ENCODE results near the gene DNAJB2.
"Not testable (repeated sequence)": the region's sequence is repeated elsewhere in the genome, so short reads cannot be mapped to it uniquely, and the experiment has no call there.

The DNAJB2 gene

GRCh38 chr2:219282375-219282774, 3.2 kb downstream of the DNAJB2 start:
- DNase-seq (ENCODE audit: insufficient read length, low spot score) (no peak), FAIRE-seq (no peak)
- no peak for TF ChIP-seq TAF1 (IDR thresholded peaks at IDR 0.05; ENCODE audit: low read depth, low read length)
- no peak for TF ChIP-seq SPI1 (IDR thresholded peaks at IDR 0.05; ENCODE audit: low read depth, low read length)
- no peak for TF ChIP-seq PAX5 (IDR thresholded peaks at IDR 0.05; ENCODE audit: insufficient read depth, low read length, severe bottlenecking)
- no peak for TF ChIP-seq POU2F2 (IDR thresholded peaks at IDR 0.05; ENCODE audit: low read depth, low read length)
- TF ChIP-seq POLR2AphosphoS5 (IDR thresholded peaks at IDR 0.05; ENCODE audit: low read depth, low read length), result no peak
- no peak for TF ChIP-seq POLR2A (IDR thresholded peaks at IDR 0.05; ENCODE audit: low read depth, low read length)

DNA sequence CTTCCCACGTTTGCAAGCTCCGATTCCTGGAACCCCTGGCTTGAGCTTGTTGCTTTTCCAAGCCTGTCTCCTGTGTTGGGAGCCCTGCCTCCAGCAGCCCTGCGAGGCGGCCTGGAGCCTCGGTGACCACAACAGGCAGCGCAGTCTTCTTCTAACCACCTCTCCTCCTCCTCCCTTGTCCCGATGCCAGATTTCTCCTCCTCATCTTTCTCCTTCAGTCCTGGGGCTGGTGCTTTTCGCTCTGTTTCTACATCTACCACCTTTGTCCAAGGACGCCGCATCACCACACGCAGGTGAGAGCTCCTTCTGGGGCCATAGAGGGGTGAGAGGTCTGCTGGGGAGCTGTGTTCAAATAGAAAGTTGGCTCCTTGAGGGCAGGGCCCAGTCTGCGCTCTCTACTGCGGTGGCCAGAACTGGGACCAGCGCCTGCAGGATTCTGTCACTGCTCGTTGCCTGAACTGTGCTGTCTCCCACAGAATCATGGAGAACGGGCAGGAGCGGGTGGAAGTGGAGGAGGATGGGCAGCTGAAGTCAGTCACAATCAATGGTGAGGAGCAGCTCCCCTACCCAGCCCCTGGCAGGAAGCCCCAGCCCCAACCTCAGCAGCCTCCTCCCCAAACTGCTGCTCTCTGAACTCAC, 3.9 kb downstream of the DNAJB2 start:
- no peak for FAIRE-seq

GRCh38 chr2:219284501-219285372, 5.6 kb downstream of the DNAJB2 start:
- TF ChIP-seq POLR2AphosphoS5 (IDR thresholded peaks at IDR 0.05; ENCODE audit: low read depth, low read length) (no peak), POU2F2 (IDR thresholded peaks at IDR 0.05; ENCODE audit: low read depth, low read length) (no peak), TAF1 (IDR thresholded peaks at IDR 0.05; ENCODE audit: low read depth, low read length) (no peak), POLR2A (IDR thresholded peaks at IDR 0.05; ENCODE audit: low read depth, low read length) (no peak), PAX5 (IDR thresholded peaks at IDR 0.05; ENCODE audit: insufficient read depth, low read length, severe bottlenecking) (no peak), SPI1 (IDR thresholded peaks at IDR 0.05; ENCODE audit: low read depth, low read length) (no peak)
- FAIRE-seq (no peak), DNase-seq (ENCODE audit: insufficient read length, low spot score) (no peak)

More for the DNA sequence above, 3.9 kb downstream of the DNAJB2 start:
- TF ChIP-seq POLR2AphosphoS5 (IDR thresholded peaks at IDR 0.05; ENCODE audit: low read depth, low read length), result no peak
- no peak for TF ChIP-seq PAX5 (IDR thresholded peaks at IDR 0.05; ENCODE audit: insufficient read depth, low read length, severe bottlenecking)
- TF ChIP-seq SPI1 (IDR thresholded peaks at IDR 0.05; ENCODE audit: low read depth, low read length), result no peak
- TF ChIP-seq POU2F2 (IDR thresholded peaks at IDR 0.05; ENCODE audit: low read depth, low read length), result no peak
- no peak for TF ChIP-seq TAF1 (IDR thresholded peaks at IDR 0.05; ENCODE audit: low read depth, low read length)
- no peak for TF ChIP-seq POLR2A (IDR thresholded peaks at IDR 0.05; ENCODE audit: low read depth, low read length)
- no peak for DNase-seq (ENCODE audit: insufficient read length, low spot score)

GRCh38 chr2:219285373-219285735, 6.2 kb downstream of the DNAJB2 start:
- TF ChIP-seq POLR2A (IDR thresholded peaks at IDR 0.05; ENCODE audit: low read depth, low read length) (no peak), SPI1 (IDR thresholded peaks at IDR 0.05; ENCODE audit: low read depth, low read length) (no peak), POLR2AphosphoS5 (IDR thresholded peaks at IDR 0.05; ENCODE audit: low read depth, low read length) (no peak), TAF1 (IDR thresholded peaks at IDR 0.05; ENCODE audit: low read depth, low read length) (no peak), POU2F2 (IDR thresholded peaks at IDR 0.05; ENCODE audit: low read depth, low read length) (no peak), PAX5 (IDR thresholded peaks at IDR 0.05; ENCODE audit: insufficient read depth, low read length, severe bottlenecking) (no peak)
- DNase-seq (ENCODE audit: insufficient read length, low spot score) (no peak), FAIRE-seq (no peak)

- no peak for FAIRE-seq
- TF ChIP-seq POLR2A (IDR thresholded peaks at IDR 0.05; ENCODE audit: low read depth, low read length) (no peak), POU2F2 (IDR thresholded peaks at IDR 0.05; ENCODE audit: low read depth, low read length) (no peak), TAF1 (IDR thresholded peaks at IDR 0.05; ENCODE audit: low read depth, low read length) (no peak), POLR2AphosphoS5 (IDR thresholded peaks at IDR 0.05; ENCODE audit: low read depth, low read length) (no peak), PAX5 (IDR thresholded peaks at IDR 0.05; ENCODE audit: insufficient read depth, low read length, severe bottlenecking) (no peak), SPI1 (IDR thresholded peaks at IDR 0.05; ENCODE audit: low read depth, low read length) (no peak)
- DNase-seq (ENCODE audit: insufficient read length, low spot score), result no peak
Measured at GRCh38 chr2:219285894-219286425, 6.8 kb downstream of the DNAJB2 start.

GRCh38 chr2:219286436-219287115, 7.4 kb downstream of the DNAJB2 start:
- FAIRE-seq, result no peak
- TF ChIP-seq POLR2A (IDR thresholded peaks at IDR 0.05; ENCODE audit: low read depth, low read length) (no peak), POLR2AphosphoS5 (IDR thresholded peaks at IDR 0.05; ENCODE audit: low read depth, low read length) (no peak), TAF1 (IDR thresholded peaks at IDR 0.05; ENCODE audit: low read depth, low read length) (no peak), PAX5 (IDR thresholded peaks at IDR 0.05; ENCODE audit: insufficient read depth, low read length, severe bottlenecking) (no peak), POU2F2 (IDR thresholded peaks at IDR 0.05; ENCODE audit: low read depth, low read length) (no peak), SPI1 (IDR thresholded peaks at IDR 0.05; ENCODE audit: low read depth, low read length) (no peak)
- DNase-seq (ENCODE audit: insufficient read length, low spot score), result no peak

GRCh38 chr2:219287116-219287440, 7.9 kb downstream of the DNAJB2 start:
- FAIRE-seq; DNase-seq (ENCODE audit: insufficient read length, low spot score): not testable (repeated sequence)

GRCh38 chr2:219287580-219288265, 8.6 kb downstream of the DNAJB2 start:
- FAIRE-seq, result no peak
- TF ChIP-seq POU2F2 (IDR thresholded peaks at IDR 0.05; ENCODE audit: low read depth, low read length) (no peak), POLR2A (IDR thresholded peaks at IDR 0.05; ENCODE audit: low read depth, low read length) (peak; percentile 19; the same call in 1 of the 2 replicates)
- no peak for DNase-seq (ENCODE audit: insufficient read length, low spot score)

DNA sequence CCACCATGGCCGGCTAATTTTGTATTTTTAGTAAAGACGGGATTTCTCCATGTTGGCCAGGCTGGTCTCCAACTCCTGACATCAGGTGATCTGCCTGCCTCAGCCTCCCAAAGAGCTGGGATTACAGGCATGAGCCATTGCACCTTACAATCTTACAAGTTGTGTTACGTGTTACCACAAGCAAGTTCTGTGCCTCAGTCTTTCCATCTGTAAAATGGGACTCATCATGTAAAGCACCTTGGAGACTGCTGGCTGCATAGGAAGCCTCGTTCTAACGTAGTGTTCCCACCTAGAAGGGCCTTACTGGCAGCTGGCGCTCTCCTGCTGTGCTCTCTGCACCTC, 10.0 kb downstream of the DNAJB2 start:
- FAIRE-seq (no peak), DNase-seq (ENCODE audit: insufficient read length, low spot score) (no peak)
- TF ChIP-seq PAX5 (IDR thresholded peaks at IDR 0.05; ENCODE audit: insufficient read depth, low read length, severe bottlenecking), result no peak
- TF ChIP-seq POU2F2 (IDR thresholded peaks at IDR 0.05; ENCODE audit: low read depth, low read length), result no peak
- TF ChIP-seq POLR2A (IDR thresholded peaks at IDR 0.05; ENCODE audit: low read depth, low read length), result no peak
- no peak for TF ChIP-seq POLR2AphosphoS5 (IDR thresholded peaks at IDR 0.05; ENCODE audit: low read depth, low read length)
- no peak for TF ChIP-seq SPI1 (IDR thresholded peaks at IDR 0.05; ENCODE audit: low read depth, low read length)
- TF ChIP-seq TAF1 (IDR thresholded peaks at IDR 0.05; ENCODE audit: low read depth, low read length), result no peak
